GM23338 (cell line): ENCODE data around the gene FBP1. TPM values are rescaled to one million over a fixed set of nuclear protein-coding genes. Genes with fewer than 3 reads are reported as not detected.

ENCODE experiments used
- ATAC-seq: fragments of 200-7000 bp; cut with Tn5 transposase; 3 replicates; pipeline ENCODE4 v1.9.1; 2020
- DNase-seq: peaks from one replicate; pipeline ENCODE4 v3.0.0-alpha.2; 2015; ENCODE audit warnings: low spot score
- H2AFZ ChIP-seq: fragments of 200-600 bp; sonication (generic); 2 replicates; pipeline ENCODE4 v1.8.0; 2016; ENCODE audit warnings: antibody characterized with exemption, mild to moderate bottlenecking, moderate library complexity
- H3F3A ChIP-seq: fragments of 200-600 bp; sonication (generic); replicated peaks from 2 replicates; pipeline ENCODE4 v1.8.0; 2017; ENCODE audit warnings: antibody characterized with exemption, mixed run types, low read depth
- H3K27ac ChIP-seq: fragments of 200-600 bp; sonication (generic); 2 replicates; pipeline ENCODE4 v1.6.1; 2016; ENCODE audit warnings: low read depth
- H3K27me3 ChIP-seq: fragments of 200-600 bp; sonication (generic); 2 replicates; pipeline ENCODE4 v1.8.0; 2016; ENCODE audit warnings: mild to moderate bottlenecking, mixed run types, moderate library complexity; ENCODE audit not compliant: insufficient read depth
- H3K36me3 ChIP-seq: fragments of 200-600 bp; sonication (generic); 2 replicates; pipeline ENCODE4 v1.8.0; 2016; ENCODE audit warnings: mild to moderate bottlenecking; ENCODE audit not compliant: insufficient read depth
- H3K4me1 ChIP-seq: fragments of 200-600 bp; sonication (generic); 2 replicates; pipeline ENCODE4 v1.8.0; 2016; ENCODE audit warnings: mild to moderate bottlenecking, moderate library complexity; ENCODE audit not compliant: insufficient read depth
- H3K4me2 ChIP-seq: fragments of 200-600 bp; sonication (generic); 2 replicates; pipeline ENCODE4 v1.7.1; 2017; ENCODE audit warnings: mixed run types
- H3K4me3 ChIP-seq: fragments of 200-600 bp; sonication (generic); 2 replicates; pipeline ENCODE4 v1.6.1; 2016; ENCODE audit warnings: mixed run types
- H3K79me2 ChIP-seq: fragments of 200-600 bp; sonication (generic); replicated peaks from 2 replicates; pipeline ENCODE4 v1.8.0; 2017; ENCODE audit warnings: mild to moderate bottlenecking; ENCODE audit not compliant: insufficient read depth
- H3K9me2 ChIP-seq: fragments of 200-600 bp; sonication (generic); 2 replicates; pipeline ENCODE4 v1.8.0; 2017; ENCODE audit not compliant: insufficient read depth
- H4K20me1 ChIP-seq: fragments of 200-600 bp; sonication (generic); replicated peaks from 2 replicates; pipeline ENCODE4 v1.8.0; 2017; ENCODE audit warnings: mild to moderate bottlenecking; ENCODE audit not compliant: insufficient read depth
- H3K27ac Mint-ChIP-seq: 2 replicates; pipeline ENCODE4 v1.8.0; 2020; ENCODE audit warnings: inconsistent platforms, mild to moderate bottlenecking, moderate library complexity, mixed read lengths
- H3K27me3 Mint-ChIP-seq: 3 replicates; pipeline ENCODE4 v1.8.0; 2022; ENCODE audit warnings: low read depth, mild to moderate bottlenecking, moderate library complexity, mixed read lengths, inconsistent platforms; ENCODE audit not compliant: insufficient read depth, poor library complexity
- H3K36me3 Mint-ChIP-seq: 3 replicates; pipeline ENCODE4 v1.8.0; 2021; ENCODE audit warnings: low read depth, mild to moderate bottlenecking, inconsistent platforms, moderate library complexity, mixed read lengths
- H3K4me1 Mint-ChIP-seq: 3 replicates; pipeline ENCODE4 v1.8.0; 2020; ENCODE audit warnings: mild to moderate bottlenecking, inconsistent platforms, mixed read lengths
- H3K4me3 Mint-ChIP-seq: 3 replicates; pipeline ENCODE4 v1.8.0; 2021; ENCODE audit warnings: moderate library complexity, mild to moderate bottlenecking, inconsistent platforms, mixed read lengths
- H3K9me3 Mint-ChIP-seq: 3 replicates; pipeline ENCODE4 v1.8.0; 2020; ENCODE audit warnings: moderate library complexity, mild to moderate bottlenecking, inconsistent platforms, mixed read lengths
- ETS1 ChIP-seq: IDR thresholded peaks from 2 replicates; pipeline ENCODE4 v1.6.1; 2016; ENCODE audit warnings: antibody characterized with exemption
- EZH2 ChIP-seq: fragments of 200-600 bp; sonication (generic); IDR thresholded peaks from one replicate; pipeline ENCODE4 v1.8.0; 2017; ENCODE audit warnings: antibody characterized with exemption, mild to moderate bottlenecking, low read depth; ENCODE audit not compliant: unreplicated experiment
- EZH2phosphoT487 ChIP-seq: fragments of 200-600 bp; sonication (generic); IDR thresholded peaks from one replicate; pipeline ENCODE4 v1.8.1; 2018; ENCODE audit warnings: antibody characterized with exemption; ENCODE audit not compliant: unreplicated experiment
- JUNB ChIP-seq: IDR thresholded peaks from one replicate; pipeline ENCODE4 v1.6.1; 2016; ENCODE audit warnings: antibody characterized with exemption; ENCODE audit not compliant: unreplicated experiment
- NANOG ChIP-seq: IDR thresholded peaks from 2 replicates; pipeline ENCODE4 v1.6.1; 2016; ENCODE audit warnings: antibody characterized with exemption, borderline replicate concordance
- POLR2AphosphoS5 ChIP-seq: IDR thresholded peaks from 2 replicates; pipeline ENCODE4 v1.6.1; 2016; ENCODE audit warnings: antibody characterized with exemption, low read depth
- STAT1 ChIP-seq: IDR thresholded peaks from one replicate; pipeline ENCODE4 v1.6.1; 2016; ENCODE audit warnings: antibody characterized with exemption; ENCODE audit not compliant: unreplicated experiment
- ZNF114 ChIP-seq: fragments of 250-450 bp; sonication (Bioruptor Pico); IDR thresholded peaks from 2 replicates; pipeline ENCODE4 v1.5.0; 2020; ENCODE audit warnings: mild to moderate bottlenecking, moderate library complexity
- ZNF331 ChIP-seq: fragments of 250-450 bp; sonication (Bioruptor Pico); IDR thresholded peaks from 2 replicates; pipeline ENCODE4 v1.5.0; 2020; ENCODE audit warnings: low read depth, mild to moderate bottlenecking, moderate library complexity
- ZNF462 ChIP-seq: fragments of 250-450 bp; sonication (Bioruptor Pico); IDR thresholded peaks from 2 replicates; pipeline ENCODE4 v1.5.0; 2020; ENCODE audit warnings: mild to moderate bottlenecking, moderate library complexity
- polyA plus RNA-seq: library from polyadenylated mRNA; unstranded; fragments of >200 nt; fragmentation: Nextera tagmentation; extraction: Ambion mirVana; gene quantifications from 2 replicates; pipeline ENCODE4 v1.2.1, GENCODE V29; 2016
- total RNA-seq: library from RNA; depleted of rRNA; stranded (reverse); fragments of >200 nt; shearing (Covaris generic); gene quantifications from 2 replicates; pipeline ENCODE4 v1.2.3, GENCODE V29; 2014
- TF ChIP-seq, protein P1 (sequence below): IDR thresholded peaks from one replicate; pipeline ENCODE4 v1.6.1; 2018; ENCODE audit warnings: antibody characterized with exemption; ENCODE audit not compliant: unreplicated experiment

The FBP1 gene
- total and polyA plus RNA-seq, 2 experiments from 2014 or later = 3.0 to 3.3 TPM

- TF ChIP-seq ZNF462 (no peak), EZH2 (no peak)
These were observed 24.3 kb upstream of the FBP1 start (continued) for GRCh38 chr9:94663640-94664039.

DNA sequence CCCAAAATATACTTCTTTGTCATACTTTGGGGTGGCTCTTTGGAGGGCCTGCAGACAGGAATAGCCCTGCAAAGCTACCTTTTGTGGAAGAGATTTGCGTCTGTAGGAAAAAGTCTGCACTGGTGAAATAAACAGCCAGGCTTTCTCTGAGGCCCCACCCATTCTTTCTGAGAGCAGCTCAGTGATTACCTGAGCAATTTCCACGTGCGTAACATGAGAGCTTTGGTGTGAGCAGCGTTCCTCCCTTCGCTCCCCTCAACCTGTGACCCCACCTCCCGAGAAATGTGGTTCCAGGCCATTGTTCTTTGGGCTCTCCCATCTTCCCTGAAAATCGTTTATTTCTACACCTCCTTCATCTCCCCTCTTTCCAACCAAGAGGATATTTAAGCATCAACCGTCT is 23.8 kb upstream of the FBP1 start:
- H3K79me2 ChIP-seq = no peaks in the 10 kb centered on the region
- no peak overlapping the region for H3K4me3 ChIP-seq
- no peaks in the 10 kb centered on the region for H3K27me3 ChIP-seq
- H3K36me3 ChIP-seq = no peaks in the 10 kb centered on the region
- ATAC-seq (peak; percentile 64), DNase-seq (peak; percentile 33)
- Mint-ChIP-seq H3K27me3 (no peaks in the 10 kb centered on the region), H3K4me1 (peaks cover 2% of the 10 kb centered on the region), H3K4me3 (no peak overlapping the region), H3K36me3 (no peaks in the 10 kb centered on the region), H3K9me3 (no peaks in the 10 kb centered on the region), H3K27ac (no peak overlapping the region)
- H3K27ac ChIP-seq = no peak overlapping the region
- H4K20me1 ChIP-seq = no peaks in the 10 kb centered on the region
- H3F3A ChIP-seq = no peaks in the 10 kb centered on the region
- H3K9me2 ChIP-seq = no peaks in the 10 kb centered on the region
- no peaks in the 10 kb centered on the region; the same call in 1 of the 2 replicates for H3K4me1 ChIP-seq
- peak overlapping the region; percentile 29; the same call in 1 of the 2 replicates for H2AFZ ChIP-seq
- no peak overlapping the region; the same call in 1 of the 2 replicates for H3K4me2 ChIP-seq
- TF ChIP-seq EZH2 = no peak
- TF ChIP-seq JUNB = no peak
- TF ChIP-seq ETS1 = no peak
- no peak for TF ChIP-seq ZNF331
- TF ChIP-seq, protein P1, sequence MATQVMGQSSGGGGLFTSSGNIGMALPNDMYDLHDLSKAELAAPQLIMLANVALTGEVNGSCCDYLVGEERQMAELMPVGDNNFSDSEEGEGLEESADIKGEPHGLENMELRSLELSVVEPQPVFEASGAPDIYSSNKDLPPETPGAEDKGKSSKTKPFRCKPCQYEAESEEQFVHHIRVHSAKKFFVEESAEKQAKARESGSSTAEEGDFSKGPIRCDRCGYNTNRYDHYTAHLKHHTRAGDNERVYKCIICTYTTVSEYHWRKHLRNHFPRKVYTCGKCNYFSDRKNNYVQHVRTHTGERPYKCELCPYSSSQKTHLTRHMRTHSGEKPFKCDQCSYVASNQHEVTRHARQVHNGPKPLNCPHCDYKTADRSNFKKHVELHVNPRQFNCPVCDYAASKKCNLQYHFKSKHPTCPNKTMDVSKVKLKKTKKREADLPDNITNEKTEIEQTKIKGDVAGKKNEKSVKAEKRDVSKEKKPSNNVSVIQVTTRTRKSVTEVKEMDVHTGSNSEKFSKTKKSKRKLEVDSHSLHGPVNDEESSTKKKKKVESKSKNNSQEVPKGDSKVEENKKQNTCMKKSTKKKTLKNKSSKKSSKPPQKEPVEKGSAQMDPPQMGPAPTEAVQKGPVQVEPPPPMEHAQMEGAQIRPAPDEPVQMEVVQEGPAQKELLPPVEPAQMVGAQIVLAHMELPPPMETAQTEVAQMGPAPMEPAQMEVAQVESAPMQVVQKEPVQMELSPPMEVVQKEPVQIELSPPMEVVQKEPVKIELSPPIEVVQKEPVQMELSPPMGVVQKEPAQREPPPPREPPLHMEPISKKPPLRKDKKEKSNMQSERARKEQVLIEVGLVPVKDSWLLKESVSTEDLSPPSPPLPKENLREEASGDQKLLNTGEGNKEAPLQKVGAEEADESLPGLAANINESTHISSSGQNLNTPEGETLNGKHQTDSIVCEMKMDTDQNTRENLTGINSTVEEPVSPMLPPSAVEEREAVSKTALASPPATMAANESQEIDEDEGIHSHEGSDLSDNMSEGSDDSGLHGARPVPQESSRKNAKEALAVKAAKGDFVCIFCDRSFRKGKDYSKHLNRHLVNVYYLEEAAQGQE = no peak
- TF ChIP-seq EZH2phosphoT487 = no peak
- no peak for TF ChIP-seq ZNF114 (CRISPR knock-in tag)
- no peak for TF ChIP-seq POLR2AphosphoS5
- no peak for TF ChIP-seq NANOG
- no peak for TF ChIP-seq STAT1
